H9 (cell line): ENCODE data around the gene UBR7. TPM values are rescaled to one million over a fixed set of nuclear protein-coding genes. Genes with fewer than 3 reads are reported as not detected.

Experiments
- DNase-seq: peaks from one replicate; pipeline ENCODE4 v3.0.0-alpha.2; 2017
- H2AFZ ChIP-seq: one replicate; pipeline ENCODE4 v1.6.1; 2013; ENCODE audit warnings: mild to moderate bottlenecking, low read length, control low read depth, moderate library complexity
- H2AK5ac ChIP-seq: 2 replicates; pipeline ENCODE4 v1.6.1; 2013; ENCODE audit warnings: low read length, control low read depth, mixed read lengths; ENCODE audit not compliant: insufficient read length
- H2BK120ac ChIP-seq: one replicate; pipeline ENCODE4 v1.6.1; 2013; ENCODE audit warnings: low read depth, mild to moderate bottlenecking, low read length, control low read depth, inconsistent platforms; ENCODE audit not compliant: poor library complexity, severe bottlenecking
- H2BK12ac ChIP-seq: 2 replicates; pipeline ENCODE4 v1.6.1; 2013; ENCODE audit warnings: low read length, control low read depth, mixed read lengths, low read depth; ENCODE audit not compliant: insufficient read length
- H2BK15ac ChIP-seq: 2 replicates; pipeline ENCODE4 v1.6.1; 2013; ENCODE audit warnings: low read depth, low read length, control low read depth
- H2BK20ac ChIP-seq: one replicate; pipeline ENCODE4 v1.6.1; 2013; ENCODE audit warnings: low read depth, mild to moderate bottlenecking, low read length, control low read depth, inconsistent platforms; ENCODE audit not compliant: poor library complexity, severe bottlenecking
- H2BK5ac ChIP-seq: 2 replicates; pipeline ENCODE4 v1.6.1; 2013; ENCODE audit warnings: low read length, control low read depth, mixed read lengths; ENCODE audit not compliant: insufficient read length
- H3K14ac ChIP-seq: 2 replicates; pipeline ENCODE4 v1.6.1; 2013; ENCODE audit warnings: low read length, control low read depth; ENCODE audit not compliant: insufficient read depth
- H3K18ac ChIP-seq: 2 replicates; pipeline ENCODE4 v1.6.1; 2013; ENCODE audit warnings: low read depth, mild to moderate bottlenecking, mixed read lengths, low read length, control low read depth; ENCODE audit not compliant: insufficient read length
- H3K23ac ChIP-seq: 2 replicates; pipeline ENCODE4 v1.6.1; 2013; ENCODE audit warnings: low read length, control low read depth, mixed read lengths, low read depth; ENCODE audit not compliant: insufficient read length
- H3K23me2 ChIP-seq: 2 replicates; pipeline ENCODE4 v1.6.1; 2013; ENCODE audit warnings: low read depth, mild to moderate bottlenecking, mixed read lengths, low read length, control low read depth; ENCODE audit not compliant: insufficient read length, poor library complexity, severe bottlenecking
- H3K27ac ChIP-seq: 2 replicates; pipeline ENCODE4 v1.5.1; 2013; ENCODE audit warnings: low read length, control low read depth, mixed read lengths, low read depth; ENCODE audit not compliant: insufficient read length
- H3K27me3 ChIP-seq: 2 replicates; pipeline ENCODE4 v1.6.1; 2013; ENCODE audit warnings: low read length, control low read depth, inconsistent platforms; ENCODE audit not compliant: insufficient read depth
- H3K4ac ChIP-seq: 2 replicates; pipeline ENCODE4 v1.6.1; 2013; ENCODE audit warnings: low read depth, mild to moderate bottlenecking, control low read depth, inconsistent platforms, low read length, moderate library complexity
- H3K4me1 ChIP-seq: 2 replicates; pipeline ENCODE4 v1.6.1; 2013; ENCODE audit warnings: low read length, control low read depth, inconsistent platforms; ENCODE audit not compliant: insufficient read depth
- H3K4me2 ChIP-seq: 2 replicates; pipeline ENCODE4 v1.6.1; 2013; ENCODE audit warnings: low read length, control low read depth, mixed read lengths; ENCODE audit not compliant: insufficient read length, insufficient read depth
- H3K56ac ChIP-seq: 2 replicates; pipeline ENCODE4 v1.6.1; 2013; ENCODE audit warnings: low read depth, mild to moderate bottlenecking, mixed read lengths, low read length, control low read depth; ENCODE audit not compliant: insufficient read length
- H3K79me1 ChIP-seq: 2 replicates; pipeline ENCODE4 v1.6.1; 2013; ENCODE audit warnings: low read depth, mild to moderate bottlenecking, moderate library complexity, low read length, control low read depth, inconsistent platforms; ENCODE audit not compliant: insufficient read depth, poor library complexity, severe bottlenecking
- H3K79me2 ChIP-seq: 2 replicates; pipeline ENCODE4 v1.6.1; 2013; ENCODE audit warnings: low read length, control low read depth, inconsistent platforms; ENCODE audit not compliant: insufficient read depth
- H3K9ac ChIP-seq: 2 replicates; pipeline ENCODE4 v1.6.1; 2013; ENCODE audit warnings: low read length, control low read depth, mixed read lengths; ENCODE audit not compliant: insufficient read length; ENCODE audit errors: extremely low read depth
- H3K9me3 ChIP-seq: one replicate; pipeline ENCODE4 v1.6.1; 2013; ENCODE audit warnings: low read depth, low read length, inconsistent platforms; ENCODE audit not compliant: control insufficient read depth
- H3T11ph ChIP-seq: one replicate; pipeline ENCODE4 v1.6.1; 2013; ENCODE audit warnings: mild to moderate bottlenecking, low read length, control low read depth, inconsistent platforms
- H4K20me1 ChIP-seq: one replicate; pipeline ENCODE4 v1.6.1; 2013; ENCODE audit not compliant: control insufficient read depth, insufficient read length, insufficient read depth
- H4K5ac ChIP-seq: 2 replicates; pipeline ENCODE4 v1.6.1; 2013; ENCODE audit warnings: low read depth, mild to moderate bottlenecking, mixed read lengths, low read length, control low read depth; ENCODE audit not compliant: insufficient read length
- H4K8ac ChIP-seq: replicated peaks from 2 replicates; pipeline ENCODE4 v1.6.1; 2013; ENCODE audit warnings: low read length, control low read depth, mixed read lengths, low read depth; ENCODE audit not compliant: insufficient read length
- H4K91ac ChIP-seq: 2 replicates; pipeline ENCODE4 v1.6.1; 2013; ENCODE audit warnings: low read depth, mild to moderate bottlenecking, moderate library complexity, mixed read lengths, low read length, control low read depth; ENCODE audit not compliant: insufficient read length
- H3K27ac Mint-ChIP-seq, 3 experiments: 2 replicates in 2 of 3; 3 replicates in 1 of 3; pipeline ENCODE4 v1.8.0; 2020 to 2021; ENCODE audit warnings: mixed read lengths in 3 of 3, mild to moderate bottlenecking in 1 of 3, moderate library complexity in 1 of 3
- H3K27me3 Mint-ChIP-seq: 2 replicates; pipeline ENCODE4 v1.8.0; 2021; ENCODE audit warnings: low read depth, mild to moderate bottlenecking, moderate library complexity, mixed read lengths
- H3K36me3 Mint-ChIP-seq, 3 experiments: 2 replicates in 2 of 3; 3 replicates in 1 of 3; pipeline ENCODE4 v1.8.0; 2020 to 2021; ENCODE audit warnings: low read depth in 3 of 3, mixed read lengths in 3 of 3; ENCODE audit not compliant: insufficient read depth in 1 of 3
- H3K4me1 Mint-ChIP-seq, 2 experiments: 2 replicates each; pipeline ENCODE4 v1.8.0; 2020; ENCODE audit warnings: mixed read lengths in 2 of 2
- H3K4me3 Mint-ChIP-seq, 2 experiments: 2 replicates in 1 of 2; 3 replicates in 1 of 2; pipeline ENCODE4 v1.8.0; 2020 to 2021; ENCODE audit warnings: mild to moderate bottlenecking in 2 of 2, mixed read lengths in 2 of 2, moderate library complexity in 1 of 2
- H3K9me3 Mint-ChIP-seq, 2 experiments: 2 replicates in 1 of 2; 3 replicates in 1 of 2; pipeline ENCODE4 v1.8.0; 2020; ENCODE audit warnings: mild to moderate bottlenecking in 2 of 2, mixed read lengths in 2 of 2, moderate library complexity in 1 of 2
- CTCF ChIP-seq: fragments of 200-600 bp; sonication (generic); conservative IDR thresholded peaks from 3 replicates; pipeline ENCODE4 v1.8.0; 2021; ENCODE audit warnings: antibody characterized with exemption, mild to moderate bottlenecking
- WGBS: extraction: QIAGEN DNeasy Blood & Tissue Kit; methylation state at CpG from one replicate; pipeline ENCODE4 v1.1.7; 2013; ENCODE audit warnings: missing lambda C conversion rate, low lambda C conversion rate, mixed read lengths; ENCODE audit not compliant: insufficient read length; ENCODE audit errors: extremely low coverage; 5-methylcytosine and 5-hydroxymethylcytosine counted together
- total RNA-seq: library from RNA; stranded (reverse); gene quantifications from 2 replicates; pipeline ENCODE4 v1.2.1, GENCODE V29; 2021

UBR7 gene
- total RNA-seq, 1 experiment from 2014 or later, result 28.4 TPM

GRCh38 chr14:93160353-93160801, 46.7 kb upstream of the UBR7 start:
- H3K9me3 Mint-ChIP-seq, result no peaks in the 10 kb centered on the region
- Histone ChIP-seq H3K4ac (no peak overlapping the region), H3K9me3 (no peaks in the 10 kb centered on the region), H3K4me2 (no peak overlapping the region), H2BK5ac (no peak overlapping the region), H3K79me2 (no peaks in the 10 kb centered on the region), H2AK5ac (no peak overlapping the region), H3K18ac (no peak overlapping the region), H3T11ph (no peak overlapping the region), H4K91ac (no peak overlapping the region), H2AFZ (no peak overlapping the region), H3K79me1 (no peaks in the 10 kb centered on the region), H3K14ac (no peak overlapping the region), H2BK15ac (no peak overlapping the region), H4K20me1 (no peaks in the 10 kb centered on the region), H3K23ac (no peak overlapping the region), H3K27me3 (no peaks in the 10 kb centered on the region), H3K4me1 (no peaks in the 10 kb centered on the region), H3K9ac (no peak overlapping the region), H3K27ac (no peak overlapping the region), H2BK12ac (no peak overlapping the region), H3K23me2 (no peaks in the 10 kb centered on the region), H4K5ac (no peak overlapping the region), H2BK20ac (no peak overlapping the region), H4K8ac (no peak overlapping the region), H3K56ac (no peak overlapping the region), H2BK120ac (no peak overlapping the region)
- H3K36me3 Mint-ChIP-seq, result no peaks in the 10 kb centered on the region; a peak in 1 of 7 replicates
- no CpG with 5 or more reads among the region's 4 CpGs for WGBS
- H3K4me1 Mint-ChIP-seq, result peaks cover 3 to 6% of the 10 kb centered on the region in 2 experiments
- peak; percentile 54 for DNase-seq
- TF ChIP-seq CTCF, result peak; percentile 59; the same call in 2 of the 3 replicates
- H3K27me3 Mint-ChIP-seq, result no peaks in the 10 kb centered on the region; the same call in 1 of the 2 replicates
- H3K4me3 Mint-ChIP-seq, result no peak overlapping the region; a peak in 1 of 5 replicates
- peak overlapping the region in 1 of 3 experiments; percentile 49; a peak in 1 of 7 replicates for H3K27ac Mint-ChIP-seq
